Mammary epithelial cell (primary cell): ENCODE data around the gene RDH16.

Experiments used
- EZH2 ChIP-seq: IDR thresholded peaks from 2 replicates; pipeline ENCODE4 v1.6.1; 2012; ENCODE audit warnings: low read length, inconsistent platforms, borderline replicate concordance
- TF ChIP-seq, protein P1 (sequence below), 2 donors: IDR thresholded peaks in 1 of 2; conservative IDR thresholded peaks in 1 of 2; 2 replicates each; pipeline ENCODE4 v1.5.1; 2011 to 2012; ENCODE audit warnings: inconsistent platforms in 2 of 2, low read length in 2 of 2, mild to moderate bottlenecking in 2 of 2, control low read depth in 1 of 2, low read depth in 1 of 2; ENCODE audit not compliant: insufficient read depth in 1 of 2; ENCODE audit errors: extremely low read depth in 1 of 2

DNA sequence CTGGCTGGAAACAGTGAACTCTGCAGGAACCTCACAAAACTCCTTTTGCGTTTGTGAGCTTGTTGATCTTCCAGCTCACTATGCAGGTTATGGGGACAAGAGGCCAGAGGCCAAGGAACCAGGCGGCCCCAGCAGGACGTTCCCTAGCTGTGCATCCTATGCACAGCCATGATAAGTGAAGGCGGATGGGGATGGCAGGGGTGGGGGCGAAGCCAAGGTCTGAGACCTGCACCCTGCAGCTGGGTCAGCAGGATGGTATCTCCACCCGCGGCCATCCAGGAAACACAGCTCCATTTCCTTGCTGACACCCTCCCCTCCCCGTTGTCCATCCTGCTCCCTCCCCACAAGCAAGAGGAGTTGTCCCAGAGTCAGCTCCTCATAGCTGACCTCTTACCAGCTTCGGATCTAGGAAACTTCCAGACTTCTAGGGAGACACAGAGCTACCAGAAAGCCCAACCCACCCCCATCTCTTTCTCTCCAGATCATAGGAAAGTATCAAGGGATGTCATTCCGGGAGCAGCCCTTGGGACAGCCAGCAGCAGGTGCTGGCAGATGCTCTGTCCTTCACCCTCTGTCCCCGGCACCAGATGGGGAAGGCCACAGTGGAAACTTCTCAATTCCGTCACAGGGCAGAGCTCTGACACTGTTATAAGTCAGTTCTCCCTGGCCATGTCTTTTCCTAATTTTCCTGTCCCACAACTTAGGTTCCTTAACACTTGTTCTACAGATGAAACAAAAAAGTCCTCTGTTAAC is 39.6 kb upstream of the RDH16 start:
- TF ChIP-seq, protein P1, sequence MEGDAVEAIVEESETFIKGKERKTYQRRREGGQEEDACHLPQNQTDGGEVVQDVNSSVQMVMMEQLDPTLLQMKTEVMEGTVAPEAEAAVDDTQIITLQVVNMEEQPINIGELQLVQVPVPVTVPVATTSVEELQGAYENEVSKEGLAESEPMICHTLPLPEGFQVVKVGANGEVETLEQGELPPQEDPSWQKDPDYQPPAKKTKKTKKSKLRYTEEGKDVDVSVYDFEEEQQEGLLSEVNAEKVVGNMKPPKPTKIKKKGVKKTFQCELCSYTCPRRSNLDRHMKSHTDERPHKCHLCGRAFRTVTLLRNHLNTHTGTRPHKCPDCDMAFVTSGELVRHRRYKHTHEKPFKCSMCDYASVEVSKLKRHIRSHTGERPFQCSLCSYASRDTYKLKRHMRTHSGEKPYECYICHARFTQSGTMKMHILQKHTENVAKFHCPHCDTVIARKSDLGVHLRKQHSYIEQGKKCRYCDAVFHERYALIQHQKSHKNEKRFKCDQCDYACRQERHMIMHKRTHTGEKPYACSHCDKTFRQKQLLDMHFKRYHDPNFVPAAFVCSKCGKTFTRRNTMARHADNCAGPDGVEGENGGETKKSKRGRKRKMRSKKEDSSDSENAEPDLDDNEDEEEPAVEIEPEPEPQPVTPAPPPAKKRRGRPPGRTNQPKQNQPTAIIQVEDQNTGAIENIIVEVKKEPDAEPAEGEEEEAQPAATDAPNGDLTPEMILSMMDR (conservative IDR thresholded peaks at IDR 0.05 in 1 of 2, IDR thresholded peaks at IDR 0.05 in 1 of 2; ENCODE audit: extremely low read depth in 1 of 2, insufficient read depth in 1 of 2, low read depth in 1 of 2, low read length in 2 of 2) = no peak
- no peak for TF ChIP-seq EZH2
